Stimulated activated CD8-positive, alpha-beta memory T cell treated with anti-CD3 and anti-CD28 coated beads, Interleukin-7, amount 100 ng/mL, for 4 hours (primary cell): ENCODE data around the gene BMAL2.

Experiments
- DNase-seq, 2 donors: peaks; one replicate each; pipeline ENCODE4 v3.0.0-alpha.2; 2020; ENCODE audit warnings: low read depth in 2 of 2

BMAL2 gene

DNA sequence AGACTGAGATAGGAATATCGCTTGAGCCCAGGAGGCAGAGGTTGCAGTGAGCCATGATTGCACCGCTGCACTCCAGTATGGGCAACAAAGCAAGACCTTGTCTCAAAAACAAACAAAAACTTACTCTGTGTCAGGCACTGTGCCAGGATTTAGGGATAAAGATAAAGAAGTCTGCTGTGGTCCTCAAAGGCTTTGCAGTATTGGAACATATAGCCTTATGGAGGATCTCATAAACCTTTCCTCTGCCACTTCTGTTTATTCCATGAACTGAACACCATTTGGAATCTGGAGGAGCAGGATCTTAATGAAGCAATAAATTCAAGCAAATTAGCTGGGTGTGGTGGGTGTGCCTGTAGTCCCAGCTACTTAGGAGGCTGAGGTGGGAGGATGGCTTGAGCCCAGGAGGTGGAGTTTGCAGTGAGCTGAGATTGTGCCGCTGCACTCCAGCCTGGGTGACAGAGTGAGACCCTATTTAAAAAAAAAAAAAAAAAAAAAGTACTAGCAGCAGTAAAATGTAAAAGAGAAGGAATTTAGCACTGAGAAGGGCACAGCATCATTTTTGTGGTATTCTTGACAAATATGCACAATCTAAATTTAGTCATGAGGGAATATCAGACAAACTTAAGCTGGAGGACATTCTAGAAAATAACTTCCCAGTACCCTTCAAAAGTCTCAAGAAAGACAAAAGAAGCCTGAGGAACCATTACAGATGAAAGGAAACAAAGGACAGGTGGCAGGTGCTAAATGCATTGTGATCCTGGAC, 27.1 kb downstream of the BMAL2 start:
- DNase-seq: no peak

DNA sequence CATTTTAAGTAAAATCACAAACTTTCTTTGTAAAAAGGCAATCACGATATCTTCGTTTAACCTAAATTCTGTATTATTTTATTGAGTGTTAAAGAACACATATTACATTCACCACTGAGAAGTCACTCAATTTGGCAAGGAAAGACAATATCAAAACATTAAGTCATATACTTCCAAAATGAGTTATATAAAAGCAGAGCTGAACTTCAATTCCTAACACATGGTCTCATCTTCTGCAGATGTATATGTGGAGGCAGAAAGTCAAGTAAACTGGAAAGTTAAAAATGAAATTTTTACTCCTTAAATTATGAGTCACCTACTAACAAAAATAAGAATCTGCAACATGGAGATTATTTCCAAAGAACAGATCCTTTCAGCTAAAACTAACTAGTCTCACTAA, 28.7 kb downstream of the BMAL2 start:
- no peak for DNase-seq

DNA sequence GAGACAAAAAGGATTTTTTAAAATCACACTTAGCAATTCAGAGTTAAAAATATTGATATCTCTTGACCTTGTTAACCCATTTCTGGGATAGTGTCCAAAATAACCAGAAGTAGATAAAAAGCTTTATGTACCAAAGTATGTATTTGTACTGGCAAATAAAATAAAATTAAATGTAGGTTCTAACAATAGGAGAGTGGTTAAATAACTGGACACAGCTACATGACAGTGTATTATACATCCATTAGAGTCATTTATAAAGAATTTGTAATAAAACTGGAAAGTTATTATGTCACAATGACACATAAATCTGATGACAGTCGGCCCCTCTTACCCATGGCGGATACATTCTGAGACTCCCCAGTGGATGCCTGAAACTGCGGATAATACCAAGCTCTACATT, 34.0 kb downstream of the BMAL2 start:
- no peak for DNase-seq

DNA sequence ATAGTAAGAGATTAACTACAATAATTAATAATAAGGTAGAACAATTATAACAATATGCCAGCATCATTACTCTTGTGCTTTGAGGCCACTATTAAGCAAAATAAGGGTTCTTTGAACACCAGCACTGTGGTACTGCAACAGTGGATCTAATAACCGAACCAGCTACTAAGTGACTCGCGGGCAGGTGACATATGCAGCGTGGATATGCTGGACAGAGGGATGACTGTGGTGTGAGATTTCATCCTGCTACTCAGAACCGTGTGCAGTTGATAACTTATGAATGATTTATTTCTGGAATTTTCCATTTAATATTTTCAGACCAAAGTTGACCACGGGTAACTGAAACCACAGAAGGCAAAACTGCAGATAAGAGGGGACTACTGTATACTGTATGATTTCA, 34.4 kb downstream of the BMAL2 start:
- no peak for DNase-seq

DNA sequence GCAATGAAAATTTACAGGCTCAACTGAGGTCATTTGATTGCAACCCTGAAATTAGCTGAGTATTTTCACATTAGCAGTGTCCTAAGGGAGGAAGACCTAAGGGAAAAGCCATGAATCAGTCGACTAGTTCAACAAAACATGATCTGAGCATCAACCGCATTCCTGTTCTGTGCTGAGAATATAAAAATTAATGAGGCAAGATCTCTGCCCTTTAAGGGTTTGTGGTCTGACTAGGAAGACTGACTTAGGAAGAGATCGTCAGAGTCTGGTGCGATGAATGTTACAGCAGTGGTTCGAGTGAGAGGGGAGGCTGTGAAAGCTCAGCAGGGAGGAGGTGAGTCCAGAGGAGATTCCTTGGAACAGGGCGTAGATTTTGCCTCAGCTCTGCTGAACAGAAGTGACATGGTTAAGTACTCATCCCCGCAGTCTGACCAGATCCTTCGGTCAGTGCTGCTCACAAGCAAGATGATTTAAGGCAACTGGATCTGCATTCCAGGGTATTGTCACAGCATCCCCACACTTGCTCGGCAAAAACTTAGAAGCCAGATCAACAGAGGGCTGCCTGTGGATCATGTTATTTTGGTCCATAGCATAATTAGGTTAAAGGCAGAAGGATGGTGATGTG, 49.6 kb downstream of the BMAL2 start:
- DNase-seq: no peak
